ENCODE data around the gene MEMO1. TPM values are rescaled to one million over a fixed set of nuclear protein-coding genes. Genes with fewer than 3 reads are reported as not detected.
"Not testable (repeated sequence)": the region's sequence is repeated elsewhere in the genome, so short reads cannot be mapped to it uniquely, and the experiment has no call there.

Gene MEMO1
- total RNA-seq, 2 experiments from 2014 or later = 39.6 to 39.8 TPM

- Mint-ChIP-seq H3K36me3 (ENCODE audit: low read depth) (peaks cover 6% of the 10 kb centered on the region), H3K27ac (no peak overlapping the region), H3K4me1 (ENCODE audit: low read depth) (peaks cover 30% of the 10 kb centered on the region), H3K27me3 (no peaks in the 10 kb centered on the region), H3K4me3 (no peak overlapping the region), H3K9me3 (no peaks in the 10 kb centered on the region)
- DNase-seq = no peak
- TF ChIP-seq, protein P1, sequence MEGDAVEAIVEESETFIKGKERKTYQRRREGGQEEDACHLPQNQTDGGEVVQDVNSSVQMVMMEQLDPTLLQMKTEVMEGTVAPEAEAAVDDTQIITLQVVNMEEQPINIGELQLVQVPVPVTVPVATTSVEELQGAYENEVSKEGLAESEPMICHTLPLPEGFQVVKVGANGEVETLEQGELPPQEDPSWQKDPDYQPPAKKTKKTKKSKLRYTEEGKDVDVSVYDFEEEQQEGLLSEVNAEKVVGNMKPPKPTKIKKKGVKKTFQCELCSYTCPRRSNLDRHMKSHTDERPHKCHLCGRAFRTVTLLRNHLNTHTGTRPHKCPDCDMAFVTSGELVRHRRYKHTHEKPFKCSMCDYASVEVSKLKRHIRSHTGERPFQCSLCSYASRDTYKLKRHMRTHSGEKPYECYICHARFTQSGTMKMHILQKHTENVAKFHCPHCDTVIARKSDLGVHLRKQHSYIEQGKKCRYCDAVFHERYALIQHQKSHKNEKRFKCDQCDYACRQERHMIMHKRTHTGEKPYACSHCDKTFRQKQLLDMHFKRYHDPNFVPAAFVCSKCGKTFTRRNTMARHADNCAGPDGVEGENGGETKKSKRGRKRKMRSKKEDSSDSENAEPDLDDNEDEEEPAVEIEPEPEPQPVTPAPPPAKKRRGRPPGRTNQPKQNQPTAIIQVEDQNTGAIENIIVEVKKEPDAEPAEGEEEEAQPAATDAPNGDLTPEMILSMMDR (IDR thresholded peaks at IDR 0.05) = no peak
- no peaks in the 10 kb centered on the region for H3K4me1 ChIP-seq (ENCODE audit: insufficient read depth, low read length)
- H3K4me3 ChIP-seq (ENCODE audit: low read length) = no peak overlapping the region
- no peaks in the 10 kb centered on the region for H3K9me3 ChIP-seq (ENCODE audit: control insufficient read depth in 1 of 2, insufficient read depth in 1 of 2, low read length in 2 of 2)
- ChIA-PET CTCF (no interaction called here), POLR2A (no interaction called here)
- H3K27ac ChIP-seq (ENCODE audit: low read depth in 1 of 2, low read length in 2 of 2) = no peak overlapping the region
- no peak for ATAC-seq (ENCODE audit: poor library complexity)
- no peaks in the 10 kb centered on the region for H3K27me3 ChIP-seq (ENCODE audit: control insufficient read depth in 1 of 2, insufficient read depth in 2 of 2, low read length in 2 of 2)
- intact Hi-C loops (cut with DNase I, micrococcal nuclease) = no loop called here
- H3K36me3 ChIP-seq (ENCODE audit: insufficient read depth, low read length) = no peaks in the 10 kb centered on the region
Measured at GRCh38 chr2:31972059-31972458, 38.7 kb downstream of the MEMO1 start.

GRCh38 chr2:31969178-31969577 is 41.6 kb downstream of the MEMO1 start:
- ATAC-seq (ENCODE audit: poor library complexity) (no peak), DNase-seq (no peak)
- ChIA-PET CTCF (no interaction called here), POLR2A (no interaction called here)
- no peaks in the 10 kb centered on the region for H3K27me3 ChIP-seq (ENCODE audit: control insufficient read depth in 1 of 2, insufficient read depth in 2 of 2, low read length in 2 of 2)
- no peaks in the 10 kb centered on the region for H3K9me3 ChIP-seq (ENCODE audit: control insufficient read depth in 1 of 2, insufficient read depth in 1 of 2, low read length in 2 of 2)
- intact Hi-C loops (cut with DNase I, micrococcal nuclease) = no loop called here
- H3K4me3 ChIP-seq (ENCODE audit: low read length) = no peak overlapping the region
- no peaks in the 10 kb centered on the region for H3K4me1 ChIP-seq (ENCODE audit: insufficient read depth, low read length)
- H3K4me1 Mint-ChIP-seq (ENCODE audit: low read depth) = peaks cover 26% of the 10 kb centered on the region
- no peak overlapping the region for H3K4me3 Mint-ChIP-seq
- no peaks in the 10 kb centered on the region for H3K36me3 ChIP-seq (ENCODE audit: insufficient read depth, low read length)
- no peaks in the 10 kb centered on the region for H3K9me3 Mint-ChIP-seq
- H3K27ac ChIP-seq (ENCODE audit: low read depth in 1 of 2, low read length in 2 of 2) = no peak overlapping the region
- H3K36me3 Mint-ChIP-seq (ENCODE audit: low read depth) = peaks cover 16% of the 10 kb centered on the region
- TF ChIP-seq, protein P1 (IDR thresholded peaks at IDR 0.05) = no peak
- H3K27me3 Mint-ChIP-seq = no peaks in the 10 kb centered on the region
- no peak overlapping the region for H3K27ac Mint-ChIP-seq

- no peak overlapping the region for H3K27ac Mint-ChIP-seq
Measured at GRCh38 chr2:31967790-31968189, 43.0 kb downstream of the MEMO1 start.

DNA sequence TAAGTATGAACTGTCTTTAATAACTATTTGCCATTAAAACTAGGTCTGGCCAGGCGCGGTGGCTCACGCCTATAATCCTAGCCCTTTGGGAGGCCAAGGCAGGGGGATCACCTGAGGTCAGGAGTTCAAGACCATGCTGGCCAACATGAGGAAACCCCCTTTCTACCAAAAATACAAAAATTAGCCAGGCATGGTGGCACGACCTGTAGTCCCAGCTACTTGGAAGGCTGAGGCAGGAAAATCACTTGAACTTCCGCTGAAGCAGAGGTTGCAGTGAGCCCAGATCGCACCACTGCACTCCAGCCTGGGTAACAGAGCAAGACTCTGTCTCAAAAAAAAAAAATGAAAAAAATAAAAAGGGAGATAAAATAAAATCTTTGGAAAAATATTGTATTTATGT is 44.4 kb downstream of the MEMO1 start:
- H3K4me1 ChIP-seq (ENCODE audit: insufficient read depth, low read length); POLR2A ChIA-PET; H3K9me3 Mint-ChIP-seq; H3K27ac Mint-ChIP-seq; H3K4me3 Mint-ChIP-seq; H3K4me3 ChIP-seq (ENCODE audit: low read length); H3K27me3 ChIP-seq (ENCODE audit: control insufficient read depth in 1 of 2, insufficient read depth in 2 of 2, low read length in 2 of 2); ATAC-seq (ENCODE audit: poor library complexity); intact Hi-C loops (cut with DNase I, micrococcal nuclease); H3K9me3 ChIP-seq (ENCODE audit: control insufficient read depth in 1 of 2, insufficient read depth in 1 of 2, low read length in 2 of 2); DNase-seq; H3K36me3 ChIP-seq (ENCODE audit: insufficient read depth, low read length); H3K27ac ChIP-seq (ENCODE audit: low read depth in 1 of 2, low read length in 2 of 2); H3K27me3 Mint-ChIP-seq: not testable (repeated sequence)
- Mint-ChIP-seq H3K4me1 (ENCODE audit: low read depth) (peaks cover 37% of the 10 kb centered on the region), H3K36me3 (ENCODE audit: low read depth) (peaks cover 24% of the 10 kb centered on the region)
- CTCF ChIA-PET = interaction anchor here (0.9 kb wide), 1 partner anchor 9 kb away, joined by 3 read pairs; no protein-coding TSS in a partner anchor

More at GRCh38 chr2:31967790-31968189, 43.0 kb downstream of the MEMO1 start:
- Mint-ChIP-seq H3K4me1 (ENCODE audit: low read depth) (peaks cover 29% of the 10 kb centered on the region), H3K36me3 (ENCODE audit: low read depth) (peaks cover 21% of the 10 kb centered on the region), H3K9me3 (no peaks in the 10 kb centered on the region), H3K4me3 (no peak overlapping the region), H3K27me3 (no peaks in the 10 kb centered on the region)
- ChIA-PET CTCF (no interaction called here), POLR2A (no interaction called here)
- Histone ChIP-seq H3K36me3 (ENCODE audit: insufficient read depth, low read length) (no peaks in the 10 kb centered on the region), H3K27ac (ENCODE audit: low read depth in 1 of 2, low read length in 2 of 2) (no peak overlapping the region), H3K9me3 (ENCODE audit: control insufficient read depth in 1 of 2, insufficient read depth in 1 of 2, low read length in 2 of 2) (no peaks in the 10 kb centered on the region), H3K4me1 (ENCODE audit: insufficient read depth, low read length) (peaks cover 3% of the 10 kb centered on the region), H3K27me3 (ENCODE audit: control insufficient read depth in 1 of 2, insufficient read depth in 2 of 2, low read length in 2 of 2) (no peaks in the 10 kb centered on the region), H3K4me3 (ENCODE audit: low read length) (no peak overlapping the region)
- TF ChIP-seq, protein P1 (IDR thresholded peaks at IDR 0.05) = no peak
- ATAC-seq (ENCODE audit: poor library complexity) (no peak), DNase-seq (no peak)
- intact Hi-C loops (cut with DNase I, micrococcal nuclease) = no loop called here
